MCF 10A (cell line): ENCODE results near the gene VTN. TPM values are rescaled to one million over a fixed set of nuclear protein-coding genes. Genes with fewer than 3 reads are reported as not detected.

ENCODE experiments used
- BruUV-seq: library from RNA; stranded (reverse); fragments of 400-500 nt; replicated peaks from 2 replicates; lab custom pipeline; 2021; lab: Mats Ljungman, UMichigan
- CTCF ChIA-PET: fragments of 300-600 bp; sonication (Branson Sonifier 250); formaldehyde crosslinking; extraction: SDS; loops from one replicate; lab custom pipeline; 2021; ENCODE audit warnings: antibody characterized with exemption, inconsistent platforms; lab: Yijun Ruan, JAX
- POLR2A ChIA-PET: fragments of 300-600, 350-650 bp; sonication (Branson Sonifier 250); formaldehyde crosslinking; extraction: SDS; loops from one replicate; lab custom pipeline; 2020; ENCODE audit warnings: antibody characterized with exemption, inconsistent platforms; lab: Yijun Ruan, JAX
- DNase-seq: peaks from one replicate; pipeline ENCODE4 v3.0.0-alpha.2; 2018; ENCODE audit not compliant: unreplicated experiment
- H3K27ac Mint-ChIP-seq: one replicate; pipeline ENCODE4 v1.8.0; 2022; ENCODE audit warnings: mild to moderate bottlenecking, low read depth, mixed read lengths; ENCODE audit not compliant: unreplicated experiment
- H3K27me3 Mint-ChIP-seq: one replicate; pipeline ENCODE4 v1.8.0; 2022; ENCODE audit warnings: mixed read lengths; ENCODE audit not compliant: insufficient read depth, unreplicated experiment
- H3K36me3 Mint-ChIP-seq: one replicate; pipeline ENCODE4 v1.8.0; 2022; ENCODE audit warnings: mild to moderate bottlenecking, moderate library complexity, mixed read lengths; ENCODE audit not compliant: insufficient read depth, unreplicated experiment
- H3K4me1 Mint-ChIP-seq: one replicate; pipeline ENCODE4 v1.8.0; 2022; ENCODE audit warnings: mixed read lengths; ENCODE audit not compliant: insufficient read depth, unreplicated experiment
- H3K4me3 Mint-ChIP-seq: one replicate; pipeline ENCODE4 v1.8.0; 2022; ENCODE audit warnings: mild to moderate bottlenecking, moderate library complexity, mixed read lengths; ENCODE audit not compliant: unreplicated experiment
- H3K9me3 Mint-ChIP-seq: one replicate; pipeline ENCODE4 v1.8.0; 2022; ENCODE audit warnings: mixed read lengths; ENCODE audit not compliant: unreplicated experiment
- CTCF ChIP-seq: fragments of 200-600 bp; IDR thresholded peaks from one replicate; pipeline ENCODE4 v1.8.0; 2022; ENCODE audit warnings: antibody characterized with exemption, mild to moderate bottlenecking; ENCODE audit not compliant: unreplicated experiment
- intact Hi-C: fragments of 100-400 bp; cut with micrococcal nuclease; formaldehyde crosslinking; loops from 2 replicates; pipeline ENCODE4 v1.14.1; 2022
- total RNA-seq: library from RNA; stranded (reverse); gene quantifications from 2 replicates; pipeline ENCODE4 v1.2.3, GENCODE V29; 2022

VTN gene
- total RNA-seq, 1 experiment from 2014 or later: not detected

- ChIA-PET POLR2A (no interaction called here), CTCF (no interaction called here)
- intact Hi-C loops: no loop called here
- Mint-ChIP-seq H3K4me3 (no peak overlapping the region), H3K9me3 (no peaks in the 10 kb centered on the region), H3K36me3 (peaks cover 9% of the 10 kb centered on the region), H3K27ac (no peak overlapping the region), H3K27me3 (no peaks in the 10 kb centered on the region), H3K4me1 (peaks cover 12% of the 10 kb centered on the region)
- no TSS peak for BruUV-seq
- TF ChIP-seq CTCF: no peak
- DNase-seq: no peak
Observed at GRCh38 chr17:28390141-28390540, 20.0 kb upstream of the VTN start.

- CTCF ChIA-PET: interaction anchor here (0.6 kb wide), 1 partner anchor 156 kb away, joined by 3 read pairs; no protein-coding TSS in a partner anchor
- intact Hi-C loops: no loop called here
- DNase-seq: no peak
- Mint-ChIP-seq H3K4me3 (no peak overlapping the region), H3K9me3 (no peaks in the 10 kb centered on the region), H3K36me3 (peaks cover 13% of the 10 kb centered on the region), H3K27me3 (no peaks in the 10 kb centered on the region), H3K27ac (no peak overlapping the region), H3K4me1 (no peaks in the 10 kb centered on the region)
- no TSS peak for BruUV-seq
- no peak for TF ChIP-seq CTCF
- POLR2A ChIA-PET: interaction anchor here (0.5 to 1.4 kb wide), 2 partner anchors 17 to 63 kb away, joined by 3 to 4 read pairs; no protein-coding TSS in a partner anchor
Observed at GRCh38 chr17:28388106-28388505, 18.0 kb upstream of the VTN start.

- DNase-seq: no peak
- Mint-ChIP-seq H3K27me3 (no peaks in the 10 kb centered on the region), H3K9me3 (no peaks in the 10 kb centered on the region), H3K36me3 (peaks cover 19% of the 10 kb centered on the region), H3K27ac (no peak overlapping the region), H3K4me1 (no peaks in the 10 kb centered on the region), H3K4me3 (no peak overlapping the region)
- CTCF ChIA-PET: interaction anchor here (0.6 to 1.3 kb wide), 3 partner anchors 22 to 109 kb away, joined by 3 to 5 read pairs (median 3); no protein-coding TSS in a partner anchor
- POLR2A ChIA-PET: interaction anchor here (0.7 to 2.7 kb wide), 2 partner anchors 9 to 308 kb away, joined by 3 to 16 read pairs; no protein-coding TSS in a partner anchor
- no TSS peak for BruUV-seq
- no peak for TF ChIP-seq CTCF
- intact Hi-C loops: no loop called here
Observed at GRCh38 chr17:28386391-28386790, 16.3 kb upstream of the VTN start.

GRCh38 chr17:28385406-28385805 is 15.3 kb upstream of the VTN start:
- Mint-ChIP-seq H3K4me1 (peaks cover 4% of the 10 kb centered on the region), H3K27me3 (no peaks in the 10 kb centered on the region), H3K9me3 (no peaks in the 10 kb centered on the region), H3K36me3 (peaks cover 19% of the 10 kb centered on the region), H3K4me3 (no peak overlapping the region), H3K27ac (no peak overlapping the region)
- intact Hi-C loops: no loop called here
- POLR2A ChIA-PET: interaction anchor here (0.5 to 2.7 kb wide), 2 partner anchors 10 to 27 kb away, joined by 3 to 16 read pairs; no protein-coding TSS in a partner anchor
- BruUV-seq: no TSS peak
- DNase-seq: no peak
- TF ChIP-seq CTCF: no peak
- CTCF ChIA-PET: interaction anchor here (0.7 kb wide), 1 partner anchor 433 kb away, joined by 3 read pairs; no protein-coding TSS in a partner anchor
